GM21619 (cell line): Measurements from ENCODE around the gene SCN5A.

Experiments
- ATAC-seq: cut with Tn5 transposase; IDR thresholded peaks from one replicate; pipeline ENCODE4 v1.9.1; 2021; ENCODE audit not compliant: unreplicated experiment

The SCN5A gene

DNA sequence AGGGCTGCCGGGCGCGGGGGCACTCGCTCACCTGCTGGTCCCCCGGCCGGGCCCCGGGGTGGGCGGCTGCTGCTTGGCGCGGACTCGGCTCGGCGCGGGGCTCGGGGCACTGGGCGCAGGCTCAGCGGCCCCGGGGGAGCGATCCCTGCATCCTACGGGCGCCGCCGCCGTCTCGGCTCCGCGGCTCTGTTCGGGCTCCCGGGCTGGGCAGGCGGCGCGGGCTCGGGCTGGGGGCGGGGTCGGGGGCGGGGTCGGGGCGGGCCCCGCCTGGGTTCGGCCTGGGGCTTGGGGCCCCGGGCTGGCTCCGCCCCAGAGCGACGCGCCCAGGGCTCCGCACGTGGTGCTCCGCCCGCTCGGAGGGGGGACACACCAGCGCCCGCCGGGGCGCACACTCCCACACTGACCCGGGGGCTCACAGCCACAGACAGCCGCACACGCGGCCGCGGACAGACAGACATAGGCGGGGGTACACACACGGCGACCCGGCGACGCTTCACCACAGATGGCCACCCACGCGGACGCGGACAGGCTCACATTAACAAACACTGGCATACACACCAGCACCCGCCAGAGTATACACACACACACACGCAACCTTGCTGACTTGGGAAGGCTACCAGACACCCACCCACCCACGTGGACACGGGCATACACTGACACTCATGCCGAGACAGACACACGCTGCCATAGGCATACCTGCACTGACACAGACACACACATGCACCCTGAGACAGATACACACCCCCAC is at the start of gene SCN5A:
TSS of gene SCN5A (minus strand) at position 188 of the 748 bp plus-strand sequence. CDS start 16,380 bp downstream, outside the sequence.
- ATAC-seq: peak; percentile 50

GRCh38 chr3:38698760-38699159 is 49.3 kb upstream of the SCN5A start:
- no peak for ATAC-seq

GRCh38 chr3:38698061-38698460 is 48.6 kb upstream of the SCN5A start:
- ATAC-seq: no peak

- ATAC-seq: no peak
Measured at GRCh38 chr3:38696034-38696433, 46.5 kb upstream of the SCN5A start.

- ATAC-seq: no peak
Measured at GRCh38 chr3:38690185-38690584, 40.7 kb upstream of the SCN5A start.

- no peak for ATAC-seq
Measured at GRCh38 chr3:38689774-38690173, 40.3 kb upstream of the SCN5A start.

- ATAC-seq: no peak
Measured at GRCh38 chr3:38689346-38689745, 39.9 kb upstream of the SCN5A start.

DNA sequence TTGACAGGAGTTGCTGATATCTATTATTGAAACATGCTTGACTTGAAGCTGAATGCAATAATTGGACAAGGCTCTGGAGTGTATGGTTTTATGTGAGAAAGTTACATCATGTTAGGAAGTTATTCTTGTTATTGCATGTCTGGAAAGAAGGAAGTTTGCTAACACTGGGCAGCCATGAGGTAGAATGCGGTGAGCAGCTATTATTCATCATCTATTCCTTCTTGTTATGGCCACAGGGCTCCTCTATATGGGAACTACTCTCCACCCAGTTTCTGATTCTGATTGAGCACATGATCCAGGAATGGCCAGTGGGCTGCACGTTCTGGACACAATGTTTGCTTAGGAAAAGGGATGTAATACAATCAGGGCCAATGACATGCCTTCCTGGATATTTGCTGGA is 37.8 kb upstream of the SCN5A start:
- ATAC-seq: no peak

GRCh38 chr3:38684546-38684945 is 35.1 kb upstream of the SCN5A start:
- no peak for ATAC-seq

DNA sequence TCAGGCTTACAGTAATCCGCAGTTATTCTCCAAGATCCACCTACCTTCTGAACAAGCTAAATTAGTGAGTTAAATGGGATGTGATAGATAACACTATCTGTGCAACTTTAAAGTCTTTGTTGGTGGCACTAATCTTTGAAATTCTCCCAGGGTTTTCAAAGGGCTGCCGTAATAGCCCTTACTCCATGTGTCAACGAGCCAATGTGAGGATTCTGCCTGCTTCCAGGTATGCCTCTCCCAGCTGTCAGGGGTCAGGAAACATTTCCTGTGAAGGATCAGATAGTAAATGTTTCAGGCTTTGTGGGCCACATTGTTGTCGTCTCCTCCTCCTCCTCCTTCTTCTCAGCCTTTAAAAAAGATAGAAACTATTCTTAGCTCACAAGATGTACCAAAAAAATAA is 20.2 kb upstream of the SCN5A start:
- no peak for ATAC-seq

GRCh38 chr3:38662544-38662943 is 13.1 kb upstream of the SCN5A start:
- no peak for ATAC-seq

- ATAC-seq: no peak
Measured at GRCh38 chr3:38658841-38659240, 9.4 kb upstream of the SCN5A start.

DNA sequence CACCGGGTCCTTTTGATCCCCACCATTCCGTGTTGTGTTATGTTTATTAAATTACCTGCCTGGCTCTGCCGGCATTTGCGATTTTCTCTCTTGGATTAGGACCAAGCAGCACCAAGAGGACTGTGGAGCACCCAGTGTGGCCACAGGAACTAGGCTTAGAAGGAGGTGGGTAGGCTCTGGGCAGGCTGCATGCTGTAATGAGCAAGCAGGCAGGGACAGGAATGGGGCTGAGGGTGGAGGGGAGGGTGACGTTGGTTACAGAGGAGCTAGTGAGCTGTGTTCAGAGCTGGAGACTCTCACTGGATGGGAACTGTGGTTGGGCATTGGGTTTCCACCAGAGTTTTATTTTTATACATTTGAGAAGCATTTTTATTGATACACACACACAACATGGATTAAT is 7.9 kb upstream of the SCN5A start:
- no peak for ATAC-seq

DNA sequence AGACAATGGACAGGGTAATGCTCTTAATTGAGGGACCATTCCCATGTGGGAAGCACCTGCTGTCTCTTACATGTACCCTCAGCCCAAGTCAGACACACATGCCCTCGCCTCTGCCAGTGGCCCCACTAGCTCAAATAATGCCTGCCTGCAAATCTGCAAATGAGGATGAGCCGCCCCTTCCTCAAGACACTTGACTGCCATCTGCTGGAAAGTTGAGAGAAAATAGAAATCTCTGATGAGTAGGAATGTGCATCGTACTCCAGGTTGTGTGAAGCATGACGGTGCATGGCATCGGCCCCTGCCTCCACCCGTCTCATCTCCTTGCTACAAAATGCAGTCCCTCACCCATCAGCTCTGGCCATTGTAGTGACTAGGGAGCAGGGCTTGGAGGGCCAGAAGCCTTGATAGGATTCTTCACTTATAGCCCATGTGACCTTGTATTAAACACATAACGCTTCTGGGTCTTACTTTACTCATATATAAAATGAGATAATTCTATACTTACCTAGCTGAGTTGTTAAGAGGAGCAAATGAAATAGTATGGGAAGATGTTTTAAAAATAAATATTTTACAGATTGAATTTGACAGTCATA is 6.3 kb upstream of the SCN5A start:
- ATAC-seq: no peak

DNA sequence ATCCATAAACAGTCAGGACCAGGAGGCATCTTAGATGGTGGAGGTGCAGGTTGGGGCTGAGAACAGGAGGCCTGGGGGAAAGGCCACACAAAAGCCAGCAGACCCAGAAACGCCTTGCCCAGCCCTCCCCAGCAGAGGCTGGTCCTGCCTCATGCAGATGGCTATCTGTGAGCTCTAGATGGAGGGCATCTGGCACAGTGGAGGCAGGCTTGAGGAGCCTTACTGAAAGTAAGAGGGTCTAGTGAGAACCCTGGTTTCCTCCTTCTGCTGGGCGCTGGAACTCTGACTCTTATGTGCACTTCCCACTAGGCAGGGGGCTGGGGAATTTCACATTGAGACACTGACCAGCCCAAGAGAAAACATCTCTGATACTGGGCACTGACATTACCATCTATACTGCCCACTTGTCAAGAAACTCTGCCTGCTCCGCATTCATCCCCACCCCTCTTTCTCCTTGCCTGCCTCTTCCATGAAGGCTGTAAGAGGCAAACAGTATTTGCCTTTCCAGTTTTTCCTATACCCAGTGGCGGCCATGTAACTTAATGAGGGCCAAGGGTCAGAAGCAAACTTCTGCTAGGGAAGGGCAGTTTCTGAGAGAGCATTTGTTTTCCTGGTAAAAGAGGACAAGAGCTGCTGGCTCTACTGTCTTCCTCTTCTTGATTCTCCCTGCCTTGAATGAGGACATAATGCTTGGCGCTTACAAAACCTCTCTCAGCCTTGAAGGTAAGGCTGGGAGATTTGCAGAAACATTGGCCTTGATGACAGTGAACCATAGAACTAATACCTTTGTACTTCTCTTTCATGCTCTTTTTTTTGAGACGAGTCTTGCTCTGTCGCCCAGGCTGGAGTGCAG is 4.4 kb upstream of the SCN5A start:
- no peak for ATAC-seq

GRCh38 chr3:38652934-38653333 is 3.4 kb upstream of the SCN5A start:
- no peak for ATAC-seq

GRCh38 chr3:38651153-38651789 is 1.8 kb upstream of the SCN5A start:
- ATAC-seq: no peak

DNA sequence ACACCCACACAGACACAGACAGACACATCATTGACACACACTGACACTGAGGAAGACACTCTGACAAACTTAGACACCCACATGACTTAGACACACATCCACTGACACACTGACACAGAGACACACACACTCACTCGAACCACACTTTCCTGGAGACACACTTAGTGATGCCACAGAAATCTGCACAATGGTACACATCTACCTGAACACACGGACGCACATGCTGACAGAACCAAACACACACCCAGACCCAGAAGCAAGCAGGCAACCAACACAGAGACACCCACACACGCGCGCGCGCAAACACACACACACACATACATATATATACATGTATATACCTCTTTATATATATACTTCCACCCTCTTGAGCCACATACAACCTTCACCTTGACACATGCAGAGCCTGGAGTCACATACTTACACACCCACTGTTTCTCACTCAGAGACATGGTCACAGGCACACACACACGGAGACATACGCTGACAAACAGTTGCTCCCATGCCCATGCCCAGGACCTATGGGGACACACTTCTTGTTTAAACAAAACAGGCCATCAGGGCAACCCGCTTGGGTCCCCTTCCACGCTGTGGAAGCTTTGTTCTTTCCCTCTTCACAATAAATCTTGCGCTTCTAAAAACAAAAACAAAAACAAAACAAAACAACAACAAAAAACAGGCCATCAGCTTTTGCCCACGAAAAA is 913 bp upstream of the SCN5A start:
- ATAC-seq: no peak

DNA sequence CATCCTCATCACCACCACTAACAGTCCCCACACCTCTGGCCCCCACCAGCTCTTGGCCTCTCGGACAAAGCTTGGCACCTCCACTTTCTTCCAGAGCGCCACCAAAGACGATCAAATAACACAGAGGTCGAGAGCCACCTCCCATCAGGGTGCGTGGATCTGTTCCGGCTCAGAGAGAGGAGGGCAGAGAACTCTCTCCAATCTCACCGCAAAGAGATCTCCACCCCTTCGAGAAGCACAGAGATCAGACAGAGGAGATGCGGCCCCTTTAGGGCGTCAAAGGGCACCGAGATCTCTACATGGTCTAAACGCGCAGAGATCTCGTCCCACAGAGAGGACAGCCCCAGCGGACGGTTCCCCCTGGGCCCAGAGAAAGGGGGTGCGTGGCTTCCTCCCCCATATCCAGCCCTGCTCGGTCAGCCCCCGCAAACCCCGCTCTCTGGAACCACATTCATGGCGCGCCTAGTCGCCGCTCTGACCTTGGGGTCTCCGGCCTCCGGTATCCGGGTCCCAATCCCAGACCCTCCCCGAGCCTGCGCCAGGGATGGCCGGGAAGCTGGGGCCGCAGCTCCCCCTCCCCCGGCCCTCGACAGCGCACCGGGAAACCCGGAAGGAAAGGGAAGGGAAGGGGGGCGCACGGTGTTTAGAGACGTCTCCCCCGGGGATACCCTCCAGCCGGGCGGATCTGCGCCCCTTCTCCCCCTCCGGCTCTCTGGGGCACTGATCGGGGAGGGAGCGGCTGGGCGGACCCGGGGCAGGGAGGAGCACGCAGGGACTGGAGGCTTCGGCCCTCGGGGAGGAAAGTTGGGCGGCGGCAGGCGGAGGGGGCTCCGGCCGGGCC is 608 bp downstream of the SCN5A start:
- no peak for ATAC-seq
